H9 (cell line): ENCODE results near the gene TADA2B. TPM values are rescaled to one million over a fixed set of nuclear protein-coding genes. Genes with fewer than 3 reads are reported as not detected.

Experiments
- DNase-seq: peaks from one replicate; pipeline ENCODE4 v3.0.0-alpha.2; 2017
- H2AFZ ChIP-seq: one replicate; pipeline ENCODE4 v1.6.1; 2013; ENCODE audit warnings: mild to moderate bottlenecking, low read length, control low read depth, moderate library complexity
- H2AK5ac ChIP-seq: 2 replicates; pipeline ENCODE4 v1.6.1; 2013; ENCODE audit warnings: low read length, control low read depth, mixed read lengths; ENCODE audit not compliant: insufficient read length
- H2BK120ac ChIP-seq: one replicate; pipeline ENCODE4 v1.6.1; 2013; ENCODE audit warnings: low read depth, mild to moderate bottlenecking, low read length, control low read depth, inconsistent platforms; ENCODE audit not compliant: poor library complexity, severe bottlenecking
- H2BK12ac ChIP-seq: 2 replicates; pipeline ENCODE4 v1.6.1; 2013; ENCODE audit warnings: low read length, control low read depth, mixed read lengths, low read depth; ENCODE audit not compliant: insufficient read length
- H2BK15ac ChIP-seq: 2 replicates; pipeline ENCODE4 v1.6.1; 2013; ENCODE audit warnings: low read depth, low read length, control low read depth
- H2BK20ac ChIP-seq: one replicate; pipeline ENCODE4 v1.6.1; 2013; ENCODE audit warnings: low read depth, mild to moderate bottlenecking, low read length, control low read depth, inconsistent platforms; ENCODE audit not compliant: poor library complexity, severe bottlenecking
- H2BK5ac ChIP-seq: 2 replicates; pipeline ENCODE4 v1.6.1; 2013; ENCODE audit warnings: low read length, control low read depth, mixed read lengths; ENCODE audit not compliant: insufficient read length
- H3K14ac ChIP-seq: 2 replicates; pipeline ENCODE4 v1.6.1; 2013; ENCODE audit warnings: low read length, control low read depth; ENCODE audit not compliant: insufficient read depth
- H3K18ac ChIP-seq: 2 replicates; pipeline ENCODE4 v1.6.1; 2013; ENCODE audit warnings: low read depth, mild to moderate bottlenecking, mixed read lengths, low read length, control low read depth; ENCODE audit not compliant: insufficient read length
- H3K23ac ChIP-seq: 2 replicates; pipeline ENCODE4 v1.6.1; 2013; ENCODE audit warnings: low read length, control low read depth, mixed read lengths, low read depth; ENCODE audit not compliant: insufficient read length
- H3K23me2 ChIP-seq: 2 replicates; pipeline ENCODE4 v1.6.1; 2013; ENCODE audit warnings: low read depth, mild to moderate bottlenecking, mixed read lengths, low read length, control low read depth; ENCODE audit not compliant: insufficient read length, poor library complexity, severe bottlenecking
- H3K27ac ChIP-seq: 2 replicates; pipeline ENCODE4 v1.5.1; 2013; ENCODE audit warnings: low read length, control low read depth, mixed read lengths, low read depth; ENCODE audit not compliant: insufficient read length
- H3K27me3 ChIP-seq: 2 replicates; pipeline ENCODE4 v1.6.1; 2013; ENCODE audit warnings: low read length, control low read depth, inconsistent platforms; ENCODE audit not compliant: insufficient read depth
- H3K4ac ChIP-seq: 2 replicates; pipeline ENCODE4 v1.6.1; 2013; ENCODE audit warnings: low read depth, mild to moderate bottlenecking, control low read depth, inconsistent platforms, low read length, moderate library complexity
- H3K4me1 ChIP-seq: 2 replicates; pipeline ENCODE4 v1.6.1; 2013; ENCODE audit warnings: low read length, control low read depth, inconsistent platforms; ENCODE audit not compliant: insufficient read depth
- H3K4me2 ChIP-seq: 2 replicates; pipeline ENCODE4 v1.6.1; 2013; ENCODE audit warnings: low read length, control low read depth, mixed read lengths; ENCODE audit not compliant: insufficient read length, insufficient read depth
- H3K56ac ChIP-seq: 2 replicates; pipeline ENCODE4 v1.6.1; 2013; ENCODE audit warnings: low read depth, mild to moderate bottlenecking, mixed read lengths, low read length, control low read depth; ENCODE audit not compliant: insufficient read length
- H3K79me1 ChIP-seq: 2 replicates; pipeline ENCODE4 v1.6.1; 2013; ENCODE audit warnings: low read depth, mild to moderate bottlenecking, moderate library complexity, low read length, control low read depth, inconsistent platforms; ENCODE audit not compliant: insufficient read depth, poor library complexity, severe bottlenecking
- H3K79me2 ChIP-seq: 2 replicates; pipeline ENCODE4 v1.6.1; 2013; ENCODE audit warnings: low read length, control low read depth, inconsistent platforms; ENCODE audit not compliant: insufficient read depth
- H3K9ac ChIP-seq: 2 replicates; pipeline ENCODE4 v1.6.1; 2013; ENCODE audit warnings: low read length, control low read depth, mixed read lengths; ENCODE audit not compliant: insufficient read length; ENCODE audit errors: extremely low read depth
- H3K9me3 ChIP-seq: one replicate; pipeline ENCODE4 v1.6.1; 2013; ENCODE audit warnings: low read depth, low read length, inconsistent platforms; ENCODE audit not compliant: control insufficient read depth
- H3T11ph ChIP-seq: one replicate; pipeline ENCODE4 v1.6.1; 2013; ENCODE audit warnings: mild to moderate bottlenecking, low read length, control low read depth, inconsistent platforms
- H4K20me1 ChIP-seq: one replicate; pipeline ENCODE4 v1.6.1; 2013; ENCODE audit not compliant: control insufficient read depth, insufficient read length, insufficient read depth
- H4K5ac ChIP-seq: 2 replicates; pipeline ENCODE4 v1.6.1; 2013; ENCODE audit warnings: low read depth, mild to moderate bottlenecking, mixed read lengths, low read length, control low read depth; ENCODE audit not compliant: insufficient read length
- H4K8ac ChIP-seq: replicated peaks from 2 replicates; pipeline ENCODE4 v1.6.1; 2013; ENCODE audit warnings: low read length, control low read depth, mixed read lengths, low read depth; ENCODE audit not compliant: insufficient read length
- H4K91ac ChIP-seq: 2 replicates; pipeline ENCODE4 v1.6.1; 2013; ENCODE audit warnings: low read depth, mild to moderate bottlenecking, moderate library complexity, mixed read lengths, low read length, control low read depth; ENCODE audit not compliant: insufficient read length
- H3K27ac Mint-ChIP-seq, 3 experiments: 2 replicates in 2 of 3; 3 replicates in 1 of 3; pipeline ENCODE4 v1.8.0; 2020 to 2021; ENCODE audit warnings: mixed read lengths in 3 of 3, mild to moderate bottlenecking in 1 of 3, moderate library complexity in 1 of 3
- H3K27me3 Mint-ChIP-seq: 2 replicates; pipeline ENCODE4 v1.8.0; 2021; ENCODE audit warnings: low read depth, mild to moderate bottlenecking, moderate library complexity, mixed read lengths
- H3K36me3 Mint-ChIP-seq, 3 experiments: 2 replicates in 2 of 3; 3 replicates in 1 of 3; pipeline ENCODE4 v1.8.0; 2020 to 2021; ENCODE audit warnings: low read depth in 3 of 3, mixed read lengths in 3 of 3; ENCODE audit not compliant: insufficient read depth in 1 of 3
- H3K4me1 Mint-ChIP-seq, 2 experiments: 2 replicates each; pipeline ENCODE4 v1.8.0; 2020; ENCODE audit warnings: mixed read lengths in 2 of 2
- H3K4me3 Mint-ChIP-seq, 2 experiments: 2 replicates in 1 of 2; 3 replicates in 1 of 2; pipeline ENCODE4 v1.8.0; 2020 to 2021; ENCODE audit warnings: mild to moderate bottlenecking in 2 of 2, mixed read lengths in 2 of 2, moderate library complexity in 1 of 2
- H3K9me3 Mint-ChIP-seq, 2 experiments: 2 replicates in 1 of 2; 3 replicates in 1 of 2; pipeline ENCODE4 v1.8.0; 2020; ENCODE audit warnings: mild to moderate bottlenecking in 2 of 2, mixed read lengths in 2 of 2, moderate library complexity in 1 of 2
- CTCF ChIP-seq: fragments of 200-600 bp; sonication (generic); conservative IDR thresholded peaks from 3 replicates; pipeline ENCODE4 v1.8.0; 2021; ENCODE audit warnings: antibody characterized with exemption, mild to moderate bottlenecking
- WGBS: extraction: QIAGEN DNeasy Blood & Tissue Kit; methylation state at CpG from one replicate; pipeline ENCODE4 v1.1.7; 2013; ENCODE audit warnings: missing lambda C conversion rate, low lambda C conversion rate, mixed read lengths; ENCODE audit not compliant: insufficient read length; ENCODE audit errors: extremely low coverage; 5-methylcytosine and 5-hydroxymethylcytosine counted together
- total RNA-seq: library from RNA; stranded (reverse); gene quantifications from 2 replicates; pipeline ENCODE4 v1.2.1, GENCODE V29; 2021

Gene TADA2B
- total RNA-seq, 1 experiment from 2014 or later = 14.0 TPM

- Histone ChIP-seq H3K56ac (no peak overlapping the region), H3K79me1 (no peaks in the 10 kb centered on the region), H2AK5ac (no peak overlapping the region), H3T11ph (no peak overlapping the region), H3K9me3 (no peaks in the 10 kb centered on the region), H4K5ac (no peak overlapping the region), H2BK120ac (no peak overlapping the region), H3K4me1 (peaks cover 4% of the 10 kb centered on the region), H2BK15ac (no peak overlapping the region), H3K14ac (no peak overlapping the region), H4K8ac (no peak overlapping the region), H3K23ac (no peak overlapping the region), H3K79me2 (no peaks in the 10 kb centered on the region), H4K20me1 (no peaks in the 10 kb centered on the region), H3K23me2 (no peaks in the 10 kb centered on the region), H3K27ac (no peak overlapping the region), H3K27me3 (no peaks in the 10 kb centered on the region), H2BK20ac (no peak overlapping the region), H2AFZ (no peak overlapping the region), H3K9ac (no peak overlapping the region), H3K18ac (no peak overlapping the region), H3K4me2 (no peak overlapping the region), H3K4ac (no peak overlapping the region), H2BK12ac (no peak overlapping the region), H2BK5ac (no peak overlapping the region), H4K91ac (no peak overlapping the region)
- H3K27ac Mint-ChIP-seq = no peak overlapping the region; a peak in 1 of 7 replicates
- TF ChIP-seq CTCF = no peak
- WGBS = no CpG with 5 or more reads among the region's 3 CpGs
- peaks cover 26 to 41% of the 10 kb centered on the region in 2 experiments for H3K4me1 Mint-ChIP-seq
- H3K9me3 Mint-ChIP-seq = no peaks in the 10 kb centered on the region
- H3K36me3 Mint-ChIP-seq = peaks cover 32 to 82% (median 69%) of the 10 kb centered on the region in 3 experiments; a peak in 6 of 7 replicates
- H3K27me3 Mint-ChIP-seq = no peaks in the 10 kb centered on the region
- DNase-seq = no peak
- H3K4me3 Mint-ChIP-seq = no peak overlapping the region
Observed at GRCh38 chr4:7006411-7006810, 36.8 kb upstream of the TADA2B start.
